Measurements from ENCODE around the gene RTKN2.
"Not testable (repeated sequence)": the region's sequence is repeated elsewhere in the genome, so short reads cannot be mapped to it uniquely, and the experiment has no call there.

Gene RTKN2

GRCh38 chr10:62268399-62269114 lies at the start of gene RTKN2:
TSS of gene RTKN2 (minus strand) at chr10:62268844. CDS start at chr10:62268610, 234 bp downstream.
- peak; percentile 38 to 46 for DNase-seq (ENCODE audit: low read depth in 2 of 2)

GRCh38 chr10:62317257-62317656 lies 48.6 kb upstream of the RTKN2 start:
- DNase-seq (ENCODE audit: low read depth in 2 of 2) = no peak

- no peak for DNase-seq (ENCODE audit: low read depth in 2 of 2)
These were observed 40.6 kb upstream of the RTKN2 start for GRCh38 chr10:62309254-62309653.

GRCh38 chr10:62308101-62308500 lies 39.5 kb upstream of the RTKN2 start:
- DNase-seq (ENCODE audit: low read depth in 2 of 2) = no peak

- no peak for DNase-seq (ENCODE audit: low read depth in 2 of 2)
These were observed 39.0 kb upstream of the RTKN2 start for GRCh38 chr10:62307635-62308034.

GRCh38 chr10:62306663-62307062 lies 38.0 kb upstream of the RTKN2 start:
- no peak for DNase-seq (ENCODE audit: low read depth in 2 of 2)

- DNase-seq (ENCODE audit: low read depth in 2 of 2) = no peak
These were observed 37.2 kb upstream of the RTKN2 start for GRCh38 chr10:62305813-62306212.

- DNase-seq (ENCODE audit: low read depth in 2 of 2) = no peak
These were observed 35.3 kb upstream of the RTKN2 start for GRCh38 chr10:62303922-62304321.

- DNase-seq (ENCODE audit: low read depth in 2 of 2) = no peak
These were observed 34.1 kb upstream of the RTKN2 start for GRCh38 chr10:62302760-62303159.

- DNase-seq (ENCODE audit: low read depth in 2 of 2) = no peak
These were observed 29.2 kb upstream of the RTKN2 start for GRCh38 chr10:62297857-62298256.

- DNase-seq (ENCODE audit: low read depth in 2 of 2) = no peak
These were observed 15.6 kb upstream of the RTKN2 start for GRCh38 chr10:62284221-62284620.

- DNase-seq (ENCODE audit: low read depth in 2 of 2) = not testable (repeated sequence)
These were observed 12.7 kb upstream of the RTKN2 start for GRCh38 chr10:62281348-62281747.

GRCh38 chr10:62280392-62280791 lies 11.7 kb upstream of the RTKN2 start:
- not testable (repeated sequence) for DNase-seq (ENCODE audit: low read depth in 2 of 2)

- no peak for DNase-seq (ENCODE audit: low read depth in 2 of 2)
These were observed 9.8 kb upstream of the RTKN2 start for GRCh38 chr10:62278441-62278910.

- no peak for DNase-seq (ENCODE audit: low read depth in 2 of 2)
These were observed 9.3 kb upstream of the RTKN2 start for GRCh38 chr10:62277971-62278370.

- DNase-seq (ENCODE audit: low read depth in 2 of 2) = no peak
These were observed 1.4 kb upstream of the RTKN2 start for GRCh38 chr10:62270020-62270419.

- no peak for DNase-seq (ENCODE audit: low read depth in 2 of 2)
These were observed 631 bp downstream of the RTKN2 start for GRCh38 chr10:62268027-62268398.

- no peak for DNase-seq (ENCODE audit: low read depth in 2 of 2)
These were observed 2.0 kb downstream of the RTKN2 start for GRCh38 chr10:62266611-62267010.

GRCh38 chr10:62266147-62266546 lies 2.5 kb downstream of the RTKN2 start:
- no peak for DNase-seq (ENCODE audit: low read depth in 2 of 2)

- DNase-seq (ENCODE audit: low read depth in 2 of 2) = no peak
These were observed 3.8 kb downstream of the RTKN2 start for GRCh38 chr10:62264702-62265436.

GRCh38 chr10:62264126-62264525 lies 4.5 kb downstream of the RTKN2 start:
- no peak for DNase-seq (ENCODE audit: low read depth in 2 of 2)

- DNase-seq (ENCODE audit: low read depth in 2 of 2) = no peak
These were observed 7.0 kb downstream of the RTKN2 start for GRCh38 chr10:62261666-62262065.

GRCh38 chr10:62259998-62260397 lies 8.6 kb downstream of the RTKN2 start:
- no peak for DNase-seq (ENCODE audit: low read depth in 2 of 2)

All from stimulated activated CD8-positive, alpha-beta memory T cell treated with anti-CD3 and anti-CD28 coated beads, Interleukin-15, amount 100 ng/mL, for 48 hours (primary cell).